Embryonic facial prominence (tissue), 1 donor: Measurements from ENCODE around the gene SLC10A4.
"Not testable (repeated sequence)": the region's sequence is repeated elsewhere in the genome, so short reads cannot be mapped to it uniquely, and the experiment has no call there.

Experiments used
- DNase-seq: peaks from one replicate; pipeline ENCODE4 v3.0.0-alpha.2; 2016; ENCODE audit errors: extremely low spot score

The SLC10A4 gene, protein sequence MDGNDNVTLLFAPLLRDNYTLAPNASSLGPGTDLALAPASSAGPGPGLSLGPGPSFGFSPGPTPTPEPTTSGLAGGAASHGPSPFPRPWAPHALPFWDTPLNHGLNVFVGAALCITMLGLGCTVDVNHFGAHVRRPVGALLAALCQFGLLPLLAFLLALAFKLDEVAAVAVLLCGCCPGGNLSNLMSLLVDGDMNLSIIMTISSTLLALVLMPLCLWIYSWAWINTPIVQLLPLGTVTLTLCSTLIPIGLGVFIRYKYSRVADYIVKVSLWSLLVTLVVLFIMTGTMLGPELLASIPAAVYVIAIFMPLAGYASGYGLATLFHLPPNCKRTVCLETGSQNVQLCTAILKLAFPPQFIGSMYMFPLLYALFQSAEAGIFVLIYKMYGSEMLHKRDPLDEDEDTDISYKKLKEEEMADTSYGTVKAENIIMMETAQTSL

DNA sequence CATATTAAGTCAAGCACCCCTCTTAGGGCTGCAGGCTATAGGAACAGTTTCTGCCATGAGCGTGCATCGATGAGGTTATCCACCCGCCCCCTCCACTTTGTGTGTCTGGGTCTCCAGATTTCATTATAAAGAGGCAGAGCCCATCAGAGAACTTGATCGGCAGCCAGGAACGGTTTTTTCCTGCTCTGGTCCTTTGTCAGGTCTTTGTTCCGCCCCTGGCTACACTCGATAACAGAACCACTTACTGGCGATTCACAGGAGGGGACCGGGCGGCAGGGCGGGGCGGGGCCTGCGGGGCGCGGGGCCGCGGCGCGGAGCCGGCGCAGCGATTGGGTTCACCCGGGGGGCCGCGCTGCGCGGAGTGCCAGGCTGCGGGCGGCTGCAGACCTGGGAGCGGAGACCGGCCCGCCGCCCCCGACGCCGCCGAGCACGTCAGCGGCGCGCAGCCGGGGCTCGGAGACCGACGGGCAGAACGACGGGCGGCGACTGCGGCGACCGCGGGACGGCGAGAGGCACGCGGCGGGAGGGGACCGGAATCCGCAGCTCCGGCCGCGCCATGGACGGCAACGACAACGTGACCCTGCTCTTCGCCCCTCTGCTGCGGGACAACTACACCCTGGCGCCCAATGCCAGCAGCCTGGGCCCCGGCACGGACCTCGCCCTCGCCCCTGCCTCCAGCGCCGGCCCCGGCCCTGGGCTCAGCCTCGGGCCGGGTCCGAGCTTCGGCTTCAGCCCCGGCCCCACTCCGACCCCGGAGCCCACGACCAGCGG, at the start of gene SLC10A4:
Gene SLC10A4 (plus strand): TSS at position 338 of the 771 bp plus-strand sequence. CDS start 219 bp downstream, at position 557.
- DNase-seq: no peak

DNA sequence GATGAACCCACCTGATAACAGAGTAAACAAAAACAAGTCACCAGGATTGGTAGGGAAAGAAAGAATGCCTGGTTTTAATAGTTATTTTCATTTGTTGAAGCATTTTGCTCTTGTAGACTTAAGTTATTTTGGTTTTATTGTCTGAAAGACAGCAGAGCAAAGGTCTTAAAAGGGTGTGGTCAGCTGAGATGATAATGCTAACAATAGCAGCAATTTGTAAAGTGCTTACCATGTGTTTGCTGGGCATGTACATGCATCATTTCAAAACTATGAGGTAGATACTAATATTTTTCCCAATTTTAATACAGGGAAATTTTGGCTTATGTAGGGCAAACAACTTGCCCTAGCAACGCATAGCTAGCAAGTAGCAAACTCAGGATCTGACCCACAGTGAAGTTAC, 46.8 kb upstream of the SLC10A4 start:
- DNase-seq: no peak

GRCh38 chr4:48439988-48440387, 43.2 kb upstream of the SLC10A4 start:
- no peak for DNase-seq

GRCh38 chr4:48440914-48441313, 42.2 kb upstream of the SLC10A4 start:
- not testable (repeated sequence) for DNase-seq

GRCh38 chr4:48445704-48446103, 37.4 kb upstream of the SLC10A4 start:
- no peak for DNase-seq

- no peak for DNase-seq
Observed at GRCh38 chr4:48446642-48447041, 36.5 kb upstream of the SLC10A4 start.

- no peak for DNase-seq
Observed at GRCh38 chr4:48449151-48449550, 34.0 kb upstream of the SLC10A4 start.

DNA sequence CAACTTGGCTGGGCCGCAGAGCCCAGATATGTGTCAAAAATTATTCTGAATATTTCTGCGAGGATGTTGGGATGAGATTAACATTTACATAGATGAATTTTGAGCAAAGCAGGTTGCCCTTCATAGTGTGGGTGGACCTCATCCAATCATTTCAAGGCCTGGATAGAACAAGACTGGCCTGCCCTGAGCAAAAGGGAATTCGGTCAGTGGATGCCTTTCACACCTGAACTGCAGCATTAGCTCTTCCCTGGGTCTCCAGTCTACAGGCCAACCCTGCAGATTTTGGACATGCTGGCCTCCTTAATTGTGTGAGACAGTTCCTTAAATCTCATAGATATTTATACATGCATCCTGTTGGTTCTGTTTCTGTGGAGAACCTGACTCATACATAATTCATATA, 32.4 kb upstream of the SLC10A4 start:
- no peak for DNase-seq

DNA sequence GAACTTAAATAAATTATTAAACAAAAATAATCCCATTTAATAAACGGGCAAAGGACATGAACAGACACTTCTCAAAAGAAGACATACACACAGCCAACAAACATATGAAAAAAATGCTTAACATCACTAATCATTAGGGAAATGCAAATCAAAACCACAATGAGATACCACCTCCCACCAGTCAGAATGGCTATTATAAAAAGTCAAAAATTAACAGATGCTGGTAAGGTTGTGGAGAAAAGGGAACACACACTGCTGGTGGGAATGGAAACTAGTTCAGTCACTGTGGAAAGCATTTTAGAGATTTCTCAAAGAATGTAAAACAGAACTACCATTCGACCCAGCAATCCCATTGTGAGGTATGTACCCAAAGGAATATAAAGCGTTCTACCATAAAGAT, 31.5 kb upstream of the SLC10A4 start:
- DNase-seq: not testable (repeated sequence)

DNA sequence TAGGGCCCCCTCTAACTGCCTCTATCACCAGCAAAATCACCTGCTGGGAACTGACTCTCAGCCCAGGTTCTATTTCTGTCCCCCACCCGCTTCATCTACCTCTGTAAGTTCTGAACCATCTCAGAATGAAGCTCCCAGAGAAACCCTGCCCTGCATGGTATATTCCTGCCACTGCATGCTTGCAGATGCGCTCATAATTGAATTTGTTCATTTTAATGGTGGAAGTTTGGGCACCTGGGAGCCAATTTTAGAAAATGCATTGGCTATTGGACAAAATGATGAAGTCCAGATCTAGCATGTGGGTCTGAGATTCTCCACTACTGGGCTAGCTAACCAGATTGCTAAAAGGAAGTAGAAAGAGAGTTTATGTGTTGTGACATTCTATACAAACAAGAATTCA, 28.6 kb upstream of the SLC10A4 start:
- no peak for DNase-seq

DNA sequence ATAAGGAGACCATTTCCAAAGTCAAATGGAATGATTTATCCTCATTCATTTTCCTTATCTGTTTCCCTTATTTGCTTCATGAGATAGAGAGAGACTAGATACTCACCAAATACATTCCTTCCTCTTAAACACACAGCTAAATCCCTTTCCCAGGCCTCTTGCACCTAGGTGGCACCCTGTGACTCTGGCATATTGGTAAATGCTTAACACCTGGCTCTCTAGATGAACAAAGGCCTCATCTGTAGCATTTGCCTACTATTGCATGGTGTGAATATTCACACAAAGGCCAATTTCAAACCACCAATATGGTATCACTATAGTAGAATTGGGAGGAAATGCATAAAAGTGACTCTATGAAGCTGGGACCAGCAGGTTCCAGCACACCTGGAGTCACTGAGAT, 22.1 kb upstream of the SLC10A4 start:
- DNase-seq: no peak

GRCh38 chr4:48462363-48462762, 20.8 kb upstream of the SLC10A4 start:
- DNase-seq: peak; percentile 20

DNA sequence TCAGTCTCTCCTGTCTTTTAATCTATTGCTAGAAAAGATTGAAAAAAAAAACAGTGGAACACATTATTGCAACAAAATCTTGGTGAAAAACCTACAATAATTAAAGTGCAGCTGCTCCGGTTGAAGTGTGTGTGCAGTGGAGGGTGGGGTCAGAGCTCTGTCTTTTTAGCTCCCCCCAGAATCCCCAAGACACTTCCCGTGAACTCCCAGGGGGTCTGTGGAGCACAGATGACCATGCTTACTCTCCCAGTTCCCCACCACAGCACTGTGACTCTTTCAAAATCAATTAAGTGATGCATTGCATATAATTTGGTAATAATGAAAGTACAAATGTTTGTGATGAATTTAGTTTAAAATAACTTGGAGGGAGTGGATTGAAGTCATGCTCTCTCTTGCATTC, 15.7 kb upstream of the SLC10A4 start:
- DNase-seq: no peak

GRCh38 chr4:48467891-48468290, 15.3 kb upstream of the SLC10A4 start:
- no peak for DNase-seq

- no peak for DNase-seq
Observed at GRCh38 chr4:48470137-48470536, 13.0 kb upstream of the SLC10A4 start.

DNA sequence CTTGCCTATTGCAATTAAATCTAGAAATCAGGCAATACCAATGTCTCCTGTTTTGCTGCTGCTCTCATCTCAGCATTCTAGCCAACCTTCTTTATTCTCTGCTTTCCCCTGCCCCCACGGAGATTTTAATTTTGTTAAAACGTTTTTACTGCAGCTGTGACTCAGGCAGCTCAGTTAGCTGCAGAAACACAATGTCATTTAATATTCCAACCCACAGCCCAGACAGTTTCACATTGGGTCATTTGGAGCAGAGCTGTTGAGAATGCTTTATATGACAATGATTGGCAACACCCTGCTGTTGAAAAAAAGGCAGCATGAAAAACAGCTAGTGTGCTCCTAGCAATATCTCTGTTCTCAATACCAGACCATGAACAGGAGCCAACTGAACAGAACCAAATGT, 12.6 kb upstream of the SLC10A4 start:
- no peak for DNase-seq

GRCh38 chr4:48472794-48473193, 10.3 kb upstream of the SLC10A4 start:
- DNase-seq: no peak

DNA sequence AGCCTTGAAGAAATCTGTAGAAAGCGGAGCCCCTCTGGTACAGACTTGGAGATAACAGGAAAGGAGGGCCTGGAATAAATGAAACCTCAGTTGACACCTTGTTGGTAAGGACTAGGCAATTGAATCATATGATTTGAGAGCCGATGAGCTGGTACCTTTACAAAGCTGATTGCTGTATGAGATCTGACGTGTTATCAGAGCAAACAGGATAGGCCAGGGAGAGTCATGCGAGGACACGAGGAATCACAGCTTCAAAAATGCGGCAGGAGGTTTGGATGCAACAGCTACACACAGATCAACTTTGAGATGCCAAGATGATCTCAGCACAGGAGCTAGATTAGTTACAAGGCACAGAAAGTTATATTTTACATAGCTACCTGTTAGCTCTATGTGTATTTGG, 7.4 kb upstream of the SLC10A4 start:
- DNase-seq: no peak

DNA sequence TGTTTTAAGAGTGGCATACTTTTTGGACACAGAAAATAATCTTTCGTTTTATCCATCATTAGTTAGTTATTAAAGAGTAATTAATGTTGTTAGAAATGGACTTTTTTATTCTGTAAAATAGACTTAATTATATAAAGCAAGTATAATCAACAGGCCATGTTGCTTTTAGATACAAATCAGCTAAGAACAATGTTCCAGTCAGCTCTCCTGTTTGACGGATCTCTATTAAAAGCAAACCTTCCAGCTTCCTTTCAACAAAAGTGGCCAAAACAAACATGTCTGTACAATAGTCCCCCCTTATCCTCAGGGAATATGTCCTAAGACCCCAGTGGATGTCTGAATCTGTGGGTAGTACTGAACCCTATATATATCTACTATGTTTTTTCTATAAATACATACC, 4.9 kb upstream of the SLC10A4 start:
- DNase-seq: no peak

- no peak for DNase-seq
Observed at GRCh38 chr4:48481581-48481980, 1.6 kb upstream of the SLC10A4 start.

GRCh38 chr4:48483777-48484493, 792 bp downstream of the SLC10A4 start:
- no peak for DNase-seq

- no peak for DNase-seq
Observed at GRCh38 chr4:48484494-48485168, 1.5 kb downstream of the SLC10A4 start.
